ENCODE measurements around the gene RGCC. TPM values are rescaled to one million over a fixed set of nuclear protein-coding genes. Genes with fewer than 3 reads are reported as not detected.

RGCC gene
- total and polyA plus RNA-seq, 2 of the 4 experiments (the other 2 are of a cell fraction): 7.5 to 7.6 TPM

- no peak overlapping the region for H3K4me2 ChIP-seq (ENCODE audit: low read depth, low read length)
- intact Hi-C loops (cut with micrococcal nuclease): no loop called here
- BruUV-seq (replicated peaks): no TSS peak
- H3K79me1 ChIP-seq (ENCODE audit: low read depth in 1 of 2, low read length in 2 of 2): no peaks in the 10 kb centered on the region
- H2AK5ac ChIP-seq (ENCODE audit: low read depth, low read length): no peak overlapping the region
- no peaks in the 10 kb centered on the region for H3K9me1 ChIP-seq (ENCODE audit: insufficient read depth, low read length)
- no peak overlapping the region for H4K5ac ChIP-seq (ENCODE audit: low read depth, low read length)
- no peak overlapping the region for H4K8ac ChIP-seq (ENCODE audit: low read depth in 2 of 2, low read length in 2 of 2)
- no CpG with 5 or more reads among the region's 1 CpG for WGBS, 2 experiments (ENCODE audit: extremely low coverage in 2 of 2, insufficient read length in 1 of 2)
- in situ Hi-C loops (cut with MboI; ENCODE audit: low sequenced_read_pairs): no loop called here
- no peak for DNase-seq
- H2AK9ac ChIP-seq (replicated peaks; ENCODE audit: low read depth, low read length, poor library complexity): no peak overlapping the region
- TF ChIP-seq FOS (IDR thresholded peaks at IDR 0.05; ENCODE audit: low read depth, low read length) (no peak), CEBPB (IDR thresholded peaks at IDR 0.05; ENCODE audit: low read depth, low read length) (no peak), MAFK (IDR thresholded peaks at IDR 0.05; ENCODE audit: low read depth, low read length) (no peak), MAZ (IDR thresholded peaks at IDR 0.05; ENCODE audit: borderline replicate concordance, low read depth, low read length) (no peak), BHLHE40 (IDR thresholded peaks at IDR 0.05; ENCODE audit: low read depth, low read length) (no peak), SMC3 (IDR thresholded peaks at IDR 0.05; ENCODE audit: low read depth, low read length) (no peak), RAD21 (IDR thresholded peaks at IDR 0.05; ENCODE audit: low read length) (no peak), ELK1 (IDR thresholded peaks at IDR 0.05; ENCODE audit: borderline replicate concordance, low read depth, low read length) (no peak), POLR2A (IDR thresholded peaks at IDR 0.05; ENCODE audit: low read depth, low read length) (no peak), USF2 (IDR thresholded peaks at IDR 0.05; ENCODE audit: low read depth, low read length) (no peak), RFX5 (IDR thresholded peaks at IDR 0.05; ENCODE audit: low read depth, low read length) (no peak), NFE2L2 (IDR thresholded peaks at IDR 0.05; ENCODE audit: low read depth, low read length) (no peak), CHD1 (IDR thresholded peaks at IDR 0.05; ENCODE audit: low read depth, low read length) (no peak), MXI1 (IDR thresholded peaks at IDR 0.05; ENCODE audit: borderline replicate concordance, low read depth, low read length) (no peak)
- no peak overlapping the region for H2BK120ac ChIP-seq (ENCODE audit: low read depth, low read length)
- H4K91ac ChIP-seq (ENCODE audit: insufficient read depth, low read depth, low read length): no peak overlapping the region
- H3K27me3 ChIP-seq (ENCODE audit: control insufficient read depth, insufficient read depth, low read length): no peaks in the 10 kb centered on the region
- no peak overlapping the region for H3K9ac ChIP-seq (ENCODE audit: low read depth, low read length)
- H3K56ac ChIP-seq (ENCODE audit: extremely low read depth, insufficient read depth, low read length): no peak overlapping the region
- H2BK5ac ChIP-seq (ENCODE audit: low read depth, low read length, poor library complexity, severe bottlenecking): no peak overlapping the region
- dilution Hi-C loops (cut with HindIII; ENCODE audit: low sequenced_read_pairs, unreplicated experiment): no loop called here
- H2BK15ac ChIP-seq (ENCODE audit: low read depth, low read length): no peak overlapping the region
- no peaks in the 10 kb centered on the region for H3K36me3 ChIP-seq (ENCODE audit: control insufficient read depth, insufficient read depth, low read length)
- POLR2A ChIA-PET (ENCODE audit: unreplicated experiment): no interaction called here
- H3K23ac ChIP-seq (ENCODE audit: low read depth, low read length): no peak overlapping the region
- no peak overlapping the region for H3K4ac ChIP-seq (ENCODE audit: low read depth, low read length)
- H4K20me1 ChIP-seq (ENCODE audit: insufficient read depth, low read length): no peaks in the 10 kb centered on the region
- H3K4me1 ChIP-seq (ENCODE audit: control insufficient read depth, insufficient read depth, low read length): no peaks in the 10 kb centered on the region
- H2AFZ ChIP-seq (replicated peaks; ENCODE audit: low read length, poor library complexity): no peak overlapping the region
- no peak for ATAC-seq (ENCODE audit: low read depth)
- H3K4me3 ChIP-seq (ENCODE audit: insufficient read depth, low read depth, low read length): no peak overlapping the region
- H3K27ac ChIP-seq (ENCODE audit: insufficient read depth, low read length): no peak overlapping the region
- H3K14ac ChIP-seq (replicated peaks; ENCODE audit: low read depth, low read length): no peak overlapping the region
- no peaks in the 10 kb centered on the region; the same call in 1 of the 2 replicates for H3K9me3 ChIP-seq (ENCODE audit: control insufficient read depth, insufficient read depth, low read length)
- CTCF ChIA-PET: no interaction called here
- H2BK20ac ChIP-seq (ENCODE audit: low read depth, low read length): no peak overlapping the region
- no peak overlapping the region for H3K18ac ChIP-seq (ENCODE audit: low read depth, low read length)
Measured at GRCh38 chr13:41511827-41512226, 54.5 kb downstream of the RGCC start.
